Kidney epithelial cell (primary cell): ENCODE data around the gene CHL1. TPM values are rescaled to one million over a fixed set of nuclear protein-coding genes. Genes with fewer than 3 reads are reported as not detected.

Experiments used
- DNase-seq: peaks from one replicate; pipeline ENCODE4 v3.0.0-alpha.2; 2010; ENCODE audit warnings: low read depth
- H3K27me3 ChIP-seq: 2 replicates; pipeline ENCODE4 v1.6.0; 2011; ENCODE audit warnings: low read length; ENCODE audit not compliant: control insufficient read depth, insufficient read depth
- H3K36me3 ChIP-seq: 2 replicates; pipeline ENCODE4 v1.5.1; 2011; ENCODE audit warnings: low read length; ENCODE audit not compliant: control insufficient read depth, insufficient read depth
- H3K4me3 ChIP-seq: 2 replicates; pipeline ENCODE4 v1.5.1; 2011; ENCODE audit warnings: low read depth, mild to moderate bottlenecking, control low read depth, low read length
- total RNA-seq: library from RNA; depleted of rRNA; stranded (reverse); fragments of >200 nt; gene quantifications from 2 replicates; pipeline ENCODE4 v1.2.3, GENCODE V29; 2015
- TF ChIP-seq, protein P1 (sequence below): IDR thresholded peaks from 2 replicates; pipeline ENCODE4 v1.5.1; 2011; ENCODE audit warnings: mild to moderate bottlenecking, moderate library complexity, low read length, control low read depth, inconsistent platforms; ENCODE audit not compliant: insufficient read depth, poor library complexity, severe bottlenecking

CHL1 gene
- total RNA-seq, 1 donor from 2014 or later: 0.33 TPM

DNA sequence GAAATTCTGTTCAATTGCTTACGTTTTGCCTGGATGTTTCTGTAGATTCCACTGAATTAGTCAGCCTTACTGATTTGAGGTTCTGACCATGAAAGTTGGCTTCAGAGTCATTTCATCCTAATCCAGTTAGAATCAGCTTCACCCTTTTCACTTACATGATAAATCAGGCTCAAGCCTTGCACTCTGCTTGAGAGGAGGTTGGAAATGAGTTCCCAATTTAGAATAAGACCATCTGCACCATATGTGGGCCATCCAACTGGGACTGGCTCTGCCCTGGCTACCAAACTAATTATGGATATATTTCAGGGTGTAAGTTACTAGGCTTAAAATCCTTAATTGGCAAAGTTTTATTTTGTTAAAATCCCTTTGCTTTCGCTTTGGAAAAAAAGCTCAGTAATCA, 255.7 kb downstream of the CHL1 start:
- Histone ChIP-seq H3K36me3 (no peaks in the 10 kb centered on the region), H3K27me3 (no peaks in the 10 kb centered on the region), H3K4me3 (no peak overlapping the region)
- no peak for DNase-seq
- TF ChIP-seq, protein P1, sequence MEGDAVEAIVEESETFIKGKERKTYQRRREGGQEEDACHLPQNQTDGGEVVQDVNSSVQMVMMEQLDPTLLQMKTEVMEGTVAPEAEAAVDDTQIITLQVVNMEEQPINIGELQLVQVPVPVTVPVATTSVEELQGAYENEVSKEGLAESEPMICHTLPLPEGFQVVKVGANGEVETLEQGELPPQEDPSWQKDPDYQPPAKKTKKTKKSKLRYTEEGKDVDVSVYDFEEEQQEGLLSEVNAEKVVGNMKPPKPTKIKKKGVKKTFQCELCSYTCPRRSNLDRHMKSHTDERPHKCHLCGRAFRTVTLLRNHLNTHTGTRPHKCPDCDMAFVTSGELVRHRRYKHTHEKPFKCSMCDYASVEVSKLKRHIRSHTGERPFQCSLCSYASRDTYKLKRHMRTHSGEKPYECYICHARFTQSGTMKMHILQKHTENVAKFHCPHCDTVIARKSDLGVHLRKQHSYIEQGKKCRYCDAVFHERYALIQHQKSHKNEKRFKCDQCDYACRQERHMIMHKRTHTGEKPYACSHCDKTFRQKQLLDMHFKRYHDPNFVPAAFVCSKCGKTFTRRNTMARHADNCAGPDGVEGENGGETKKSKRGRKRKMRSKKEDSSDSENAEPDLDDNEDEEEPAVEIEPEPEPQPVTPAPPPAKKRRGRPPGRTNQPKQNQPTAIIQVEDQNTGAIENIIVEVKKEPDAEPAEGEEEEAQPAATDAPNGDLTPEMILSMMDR: no peak

DNA sequence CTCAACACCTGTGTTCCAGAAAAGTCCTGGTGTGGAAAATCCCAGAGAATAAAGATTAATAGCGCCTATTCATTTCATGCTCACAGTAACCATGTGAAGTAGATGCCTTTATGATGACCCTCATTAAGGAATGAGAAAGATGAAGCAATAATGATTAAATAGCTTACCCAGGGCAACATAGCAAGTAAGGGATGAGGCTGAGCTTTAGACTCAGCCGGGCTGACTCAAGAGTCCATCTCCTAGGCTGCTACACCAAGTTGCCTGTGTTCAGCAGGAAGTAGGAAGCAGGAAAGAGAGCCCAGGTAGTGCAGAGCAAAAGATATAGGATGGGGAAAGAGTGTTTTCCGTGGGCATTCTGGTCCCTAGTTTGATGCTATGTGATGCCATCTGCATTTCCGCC, 256.5 kb downstream of the CHL1 start:
- no peaks in the 10 kb centered on the region for H3K36me3 ChIP-seq
- TF ChIP-seq, protein P1: no peak
- H3K27me3 ChIP-seq: no peaks in the 10 kb centered on the region
- no peak for DNase-seq
- no peak overlapping the region for H3K4me3 ChIP-seq

DNA sequence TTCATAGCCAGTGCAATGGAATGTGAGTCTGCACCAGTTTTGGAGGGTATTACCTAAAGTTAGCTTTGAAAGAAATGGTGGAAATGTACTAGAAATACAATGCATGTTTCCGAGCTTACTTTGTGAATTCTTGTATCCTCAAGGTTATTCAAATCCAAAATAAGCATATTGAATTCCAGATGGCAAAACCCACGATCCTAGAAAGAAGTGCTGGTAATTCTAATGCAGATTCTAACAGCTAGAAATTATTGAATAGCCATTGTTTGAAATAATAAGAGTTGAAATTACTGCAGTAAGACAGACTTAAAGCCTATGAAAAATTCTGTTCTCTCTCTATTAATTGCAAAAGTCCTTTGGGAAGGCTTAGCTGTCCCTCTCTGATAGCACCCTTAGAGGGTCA, 258.4 kb downstream of the CHL1 start:
- DNase-seq: no peak
- no peaks in the 10 kb centered on the region for H3K36me3 ChIP-seq
- H3K27me3 ChIP-seq: no peaks in the 10 kb centered on the region
- no peak overlapping the region for H3K4me3 ChIP-seq
- TF ChIP-seq, protein P1: no peak

DNA sequence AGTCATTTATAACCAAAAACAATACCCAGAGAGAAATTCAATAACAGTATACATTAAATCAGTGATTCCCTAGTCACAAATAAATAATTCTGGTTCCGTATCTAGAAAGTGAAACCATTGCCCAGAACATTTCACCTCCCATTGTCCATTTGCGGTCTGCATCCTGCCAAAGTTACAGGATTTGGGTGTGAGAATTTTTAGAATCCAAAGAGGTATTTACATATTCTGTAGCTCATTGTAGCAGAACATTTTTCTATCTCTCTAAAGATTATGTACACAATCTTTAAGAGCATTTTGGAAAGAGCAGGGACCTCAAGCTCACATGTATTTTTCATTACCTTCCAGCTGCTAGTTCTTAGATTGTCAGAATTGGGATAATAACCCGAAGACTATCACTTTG, 261.6 kb downstream of the CHL1 start:
- TF ChIP-seq, protein P1: no peak
- DNase-seq: no peak
- H3K27me3 ChIP-seq: no peaks in the 10 kb centered on the region
- no peaks in the 10 kb centered on the region for H3K36me3 ChIP-seq
- H3K4me3 ChIP-seq: no peak overlapping the region

DNA sequence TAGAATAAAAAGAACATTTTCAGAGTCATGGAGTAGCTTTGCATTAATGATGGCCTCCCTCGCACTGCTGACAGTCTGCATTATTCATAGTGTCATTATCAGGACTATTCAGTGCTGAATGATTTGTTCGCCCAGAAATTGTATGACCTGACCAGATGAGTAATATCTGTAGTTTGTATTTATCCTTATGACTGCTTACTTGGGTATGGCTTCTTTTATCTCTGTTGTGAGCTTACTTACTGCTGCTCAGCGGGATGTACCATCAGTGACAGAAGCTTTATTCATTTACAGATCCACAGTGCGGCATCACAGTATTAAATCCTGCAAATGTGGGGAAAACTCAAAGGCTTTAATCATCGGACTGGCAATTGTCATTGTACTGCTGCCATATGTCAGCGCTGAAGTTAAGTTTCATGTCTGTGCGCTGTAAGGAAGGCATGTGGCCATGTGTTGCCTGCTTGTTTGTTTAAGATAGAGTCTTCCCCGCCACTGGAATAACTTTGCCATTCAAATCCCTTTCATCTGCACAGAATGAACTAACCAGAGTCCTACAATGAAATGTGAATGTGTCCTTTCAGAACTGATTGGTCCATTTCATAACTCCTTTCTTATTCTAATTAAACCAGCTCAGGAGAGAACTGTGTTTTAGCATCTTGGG, 262.2 kb downstream of the CHL1 start:
- DNase-seq: no peak
- Histone ChIP-seq H3K27me3 (no peaks in the 10 kb centered on the region), H3K36me3 (no peaks in the 10 kb centered on the region), H3K4me3 (no peak overlapping the region)
- TF ChIP-seq, protein P1: no peak
